HFFc6 (cell line): Measurements from ENCODE around the gene CPSF4L. TPM values are rescaled to one million over a fixed set of nuclear protein-coding genes. Genes with fewer than 3 reads are reported as not detected.

Source experiments
- DNase-seq: peaks from one replicate; pipeline ENCODE4 v3.0.0-alpha.2; 2018
- H3K27ac Mint-ChIP-seq: 2 replicates; pipeline ENCODE4 v1.8.0; 2020; ENCODE audit warnings: mild to moderate bottlenecking, mixed read lengths
- H3K27me3 Mint-ChIP-seq: 2 replicates; pipeline ENCODE4 v1.8.0; 2021; ENCODE audit warnings: mild to moderate bottlenecking, moderate library complexity, mixed read lengths; ENCODE audit not compliant: insufficient read depth
- H3K36me3 Mint-ChIP-seq: 2 replicates; pipeline ENCODE4 v1.8.0; 2021; ENCODE audit warnings: low read depth, mixed read lengths
- H3K4me1 Mint-ChIP-seq: 2 replicates; pipeline ENCODE4 v1.8.0; 2020; ENCODE audit warnings: low read depth, mixed read lengths
- H3K4me3 Mint-ChIP-seq: 2 replicates; pipeline ENCODE4 v1.8.0; 2020; ENCODE audit warnings: mild to moderate bottlenecking, moderate library complexity, mixed read lengths
- H3K9me3 Mint-ChIP-seq: 2 replicates; pipeline ENCODE4 v1.8.0; 2020; ENCODE audit warnings: mild to moderate bottlenecking, mixed read lengths
- total RNA-seq, 6 experiments: library from RNA; stranded (reverse); fragmentation: NEBNext Ultra II Directional; extraction: Animal tissue kit (Norgen Biotek cat#: 25700); gene quantifications; 2 replicates in 1 of 6; 3 replicates in 5 of 6; pipeline ENCODE4 v1.2.3, GENCODE V29; 2021
- TF ChIP-seq, protein P1 (sequence below): fragments of 200-600 bp; sonication (generic); IDR thresholded peaks from 2 replicates; pipeline ENCODE4 v1.5.0; 2021; ENCODE audit warnings: antibody characterized with exemption, mild to moderate bottlenecking

CPSF4L gene
- total RNA-seq, 6 experiments from 2014 or later = not detected

DNA sequence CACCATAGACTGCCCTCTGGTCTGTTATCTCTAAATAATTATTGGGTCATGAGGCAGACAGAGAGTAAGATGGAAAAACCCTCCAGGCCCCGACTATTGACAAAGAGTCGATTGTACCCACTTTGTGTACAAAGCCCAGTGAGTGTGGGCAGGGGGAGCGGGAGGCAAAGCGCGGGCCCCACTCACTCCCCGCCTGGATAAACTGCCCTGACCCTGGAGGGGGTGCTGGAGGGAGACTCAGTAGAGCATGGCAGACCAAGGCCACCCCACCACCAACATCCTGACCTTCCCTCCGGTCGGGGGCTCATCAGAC, 11.2 kb upstream of the CPSF4L start:
- no peak overlapping the region for H3K4me3 Mint-ChIP-seq
- no peak overlapping the region for H3K27ac Mint-ChIP-seq
- H3K27me3 Mint-ChIP-seq = no peaks in the 10 kb centered on the region

DNA sequence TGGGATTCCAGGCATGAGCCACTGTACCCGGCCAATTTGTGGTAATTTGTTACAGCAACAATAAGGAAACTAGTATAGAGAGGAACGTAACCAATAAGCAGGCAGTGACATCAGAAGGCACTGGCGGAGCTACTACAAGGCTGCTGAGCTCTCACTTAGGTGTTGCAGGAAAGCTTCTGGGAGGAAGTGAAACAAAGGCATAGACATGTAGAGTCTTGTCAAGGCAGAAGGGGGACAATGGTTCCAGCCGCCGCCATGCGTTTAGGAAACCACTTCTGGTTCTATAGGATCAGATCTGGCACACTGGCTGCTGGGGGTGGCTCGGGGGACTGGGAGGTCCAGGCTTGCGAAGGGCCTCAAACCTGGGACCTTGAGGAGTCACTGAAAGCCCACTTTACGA, 9.4 kb upstream of the CPSF4L start:
- no peaks in the 10 kb centered on the region for H3K4me1 Mint-ChIP-seq
- no peak for DNase-seq
- peaks cover 1% of the 10 kb centered on the region; the same call in 1 of the 2 replicates for H3K27me3 Mint-ChIP-seq
- no peak overlapping the region for H3K27ac Mint-ChIP-seq
- no peak overlapping the region for H3K4me3 Mint-ChIP-seq
- no peaks in the 10 kb centered on the region for H3K36me3 Mint-ChIP-seq
- H3K9me3 Mint-ChIP-seq = no peaks in the 10 kb centered on the region
- TF ChIP-seq, protein P1, sequence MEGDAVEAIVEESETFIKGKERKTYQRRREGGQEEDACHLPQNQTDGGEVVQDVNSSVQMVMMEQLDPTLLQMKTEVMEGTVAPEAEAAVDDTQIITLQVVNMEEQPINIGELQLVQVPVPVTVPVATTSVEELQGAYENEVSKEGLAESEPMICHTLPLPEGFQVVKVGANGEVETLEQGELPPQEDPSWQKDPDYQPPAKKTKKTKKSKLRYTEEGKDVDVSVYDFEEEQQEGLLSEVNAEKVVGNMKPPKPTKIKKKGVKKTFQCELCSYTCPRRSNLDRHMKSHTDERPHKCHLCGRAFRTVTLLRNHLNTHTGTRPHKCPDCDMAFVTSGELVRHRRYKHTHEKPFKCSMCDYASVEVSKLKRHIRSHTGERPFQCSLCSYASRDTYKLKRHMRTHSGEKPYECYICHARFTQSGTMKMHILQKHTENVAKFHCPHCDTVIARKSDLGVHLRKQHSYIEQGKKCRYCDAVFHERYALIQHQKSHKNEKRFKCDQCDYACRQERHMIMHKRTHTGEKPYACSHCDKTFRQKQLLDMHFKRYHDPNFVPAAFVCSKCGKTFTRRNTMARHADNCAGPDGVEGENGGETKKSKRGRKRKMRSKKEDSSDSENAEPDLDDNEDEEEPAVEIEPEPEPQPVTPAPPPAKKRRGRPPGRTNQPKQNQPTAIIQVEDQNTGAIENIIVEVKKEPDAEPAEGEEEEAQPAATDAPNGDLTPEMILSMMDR = no peak

More for the DNA sequence above, 11.2 kb upstream of the CPSF4L start:
- TF ChIP-seq, protein P1 = no peak
- Mint-ChIP-seq H3K4me1 (no peaks in the 10 kb centered on the region), H3K36me3 (no peaks in the 10 kb centered on the region), H3K9me3 (no peaks in the 10 kb centered on the region)
- no peak for DNase-seq

DNA sequence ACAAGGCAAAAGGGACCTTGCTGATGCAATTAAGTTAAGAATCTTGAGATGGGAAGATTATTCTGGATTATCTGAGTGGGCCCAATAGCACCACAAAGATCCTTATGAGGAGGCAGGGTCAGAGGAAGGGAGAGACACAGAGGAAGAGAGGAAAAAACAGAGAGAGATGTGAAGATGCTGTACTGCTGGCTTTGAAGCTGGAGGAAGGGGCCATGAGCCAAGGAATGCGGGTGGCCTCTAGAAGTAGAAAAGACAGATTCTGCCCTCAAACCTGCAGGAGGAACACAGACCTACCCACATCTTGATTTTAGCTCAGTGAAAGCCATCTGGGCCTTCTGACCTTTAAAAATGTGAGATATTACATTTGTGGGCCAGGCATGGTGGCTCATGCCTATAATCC, 8.1 kb upstream of the CPSF4L start:
- no peaks in the 10 kb centered on the region for H3K9me3 Mint-ChIP-seq
- H3K27me3 Mint-ChIP-seq = peaks cover 1% of the 10 kb centered on the region
- no peak overlapping the region for H3K4me3 Mint-ChIP-seq
- no peak overlapping the region for H3K27ac Mint-ChIP-seq
- no peaks in the 10 kb centered on the region for H3K36me3 Mint-ChIP-seq
- H3K4me1 Mint-ChIP-seq = no peaks in the 10 kb centered on the region
- DNase-seq = no peak
- TF ChIP-seq, protein P1 = no peak

DNA sequence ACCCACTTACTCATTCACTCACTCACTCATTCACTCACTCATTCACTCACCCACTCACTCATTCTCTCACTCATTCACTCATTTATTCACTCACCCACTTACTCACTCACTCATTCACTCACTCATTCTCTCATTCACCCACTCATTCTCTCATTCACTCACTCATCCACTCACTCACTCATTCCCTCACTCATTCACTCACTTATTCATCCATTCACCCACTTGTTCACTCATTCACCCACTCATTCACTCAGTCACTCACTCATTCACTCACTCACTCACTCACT, 7.6 kb upstream of the CPSF4L start:
- no peak overlapping the region for H3K27ac Mint-ChIP-seq
- TF ChIP-seq, protein P1 = no peak
- peaks cover 1% of the 10 kb centered on the region for H3K27me3 Mint-ChIP-seq
- no peak for DNase-seq
- no peaks in the 10 kb centered on the region for H3K36me3 Mint-ChIP-seq
- no peaks in the 10 kb centered on the region for H3K4me1 Mint-ChIP-seq
- no peaks in the 10 kb centered on the region for H3K9me3 Mint-ChIP-seq
- no peak overlapping the region for H3K4me3 Mint-ChIP-seq

DNA sequence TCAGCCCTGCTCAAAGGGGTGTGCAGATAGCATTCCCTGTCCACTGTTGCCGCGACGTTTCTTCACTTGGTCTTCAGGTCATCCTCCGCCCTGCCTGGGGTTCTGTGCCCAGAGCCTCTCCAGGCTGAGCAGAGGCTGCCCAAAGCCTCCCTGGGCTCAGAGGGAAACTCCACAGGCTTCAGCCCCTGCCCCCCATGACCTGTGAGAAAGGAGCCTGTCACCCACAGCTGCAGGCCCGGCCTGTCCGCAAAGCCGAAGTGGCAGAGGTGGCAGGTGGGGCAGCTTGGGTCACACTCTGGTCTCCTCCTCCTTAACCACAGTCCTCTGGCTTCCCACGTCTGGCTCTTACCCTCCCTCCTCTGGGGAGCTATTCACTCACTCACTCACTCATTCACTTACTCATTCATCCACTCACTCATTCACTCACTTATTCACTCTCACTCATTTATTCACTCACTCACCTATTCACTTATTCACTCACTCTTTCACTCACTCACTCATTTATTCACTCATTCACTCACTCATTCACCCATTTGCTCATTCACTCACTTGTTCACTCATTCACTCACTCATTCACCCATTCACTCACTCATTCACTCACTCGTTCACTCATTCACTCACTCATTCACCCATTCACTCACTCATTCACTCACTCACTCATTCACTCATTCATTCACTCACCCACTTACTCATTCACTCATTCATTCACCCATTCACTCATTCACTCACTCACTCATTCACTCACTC, 7.1 kb upstream of the CPSF4L start:
- no peaks in the 10 kb centered on the region for H3K4me1 Mint-ChIP-seq
- TF ChIP-seq, protein P1 = no peak
- H3K27me3 Mint-ChIP-seq = peaks cover 1% of the 10 kb centered on the region
- no peaks in the 10 kb centered on the region for H3K9me3 Mint-ChIP-seq
- no peaks in the 10 kb centered on the region for H3K36me3 Mint-ChIP-seq
- DNase-seq = no peak
- H3K27ac Mint-ChIP-seq = no peak overlapping the region
- H3K4me3 Mint-ChIP-seq = no peak overlapping the region
